BJ (cell line): Measurements from ENCODE around the gene SLC1A4. TPM values are rescaled to one million over a fixed set of nuclear protein-coding genes. Genes with fewer than 3 reads are reported as not detected.

ENCODE experiments used
- CTCF ChIA-PET: fragments of 350-600 bp; formaldehyde crosslinking; extraction: SDS; loops from one replicate; lab custom pipeline; 2021; ENCODE audit warnings: antibody characterized with exemption, inconsistent platforms; lab: Yijun Ruan, JAX
- POLR2A ChIA-PET: fragments of 300-600 bp; sonication (Branson Sonifier 250); formaldehyde crosslinking; extraction: SDS; loops from one replicate; lab custom pipeline; 2021; ENCODE audit warnings: antibody characterized with exemption; lab: Charles Lee
- DNase-seq: peaks from one replicate; pipeline ENCODE4 v3.0.0-alpha.2; 2011; ENCODE audit warnings: low read depth
- H3K27me3 ChIP-seq: 2 replicates; pipeline ENCODE4 v1.6.0; 2011; ENCODE audit warnings: low read length; ENCODE audit not compliant: control insufficient read depth, insufficient read depth
- H3K36me3 ChIP-seq: 2 replicates; pipeline ENCODE4 v1.5.1; 2011; ENCODE audit warnings: low read length; ENCODE audit not compliant: control insufficient read depth, insufficient read depth
- H3K4me3 ChIP-seq: 2 replicates; pipeline ENCODE4 v1.5.1; 2011; ENCODE audit warnings: low read depth, mild to moderate bottlenecking, control low read depth, low read length
- CTCF ChIP-seq: IDR thresholded peaks from 2 replicates; pipeline ENCODE4 v1.5.1; 2011; ENCODE audit warnings: low read depth, mild to moderate bottlenecking, control low read depth, inconsistent platforms, low read length, moderate library complexity; ENCODE audit not compliant: insufficient read depth
- polyA minus RNA-seq: library from RNA; depleted of rRNA, polyadenylated mRNA; stranded (reverse); fragments of >200 nt; gene quantifications from 2 replicates; pipeline ENCODE4 v1.2.3, GENCODE V29; 2011; rRNA and poly(A)+ RNA removed
- polyA plus RNA-seq: library from polyadenylated mRNA; depleted of rRNA; stranded (reverse); fragments of >200 nt; gene quantifications from 2 replicates; pipeline ENCODE4 v1.2.3, GENCODE V29; 2011; rRNA removed

The SLC1A4 gene
- polyA plus RNA-seq (51.0 and 80.7 TPM in 2 replicates), polyA minus RNA-seq (70.0 and 109 TPM in 2 replicates)

- ChIA-PET CTCF (interaction anchor here (0.7 to 6.4 kb wide), 8 partner anchors 8 to 72 kb away, joined by 3 to 36 read pairs (median 4); no protein-coding TSS in a partner anchor), POLR2A (interaction anchor here (1.7 kb wide), 1 partner anchor 14 kb away, joined by 10 read pairs; no protein-coding TSS in a partner anchor)
- Histone ChIP-seq H3K27me3 (peaks cover 1% of the 10 kb centered on the region; the same call in 1 of the 2 replicates), H3K36me3 (no peaks in the 10 kb centered on the region), H3K4me3 (peak within 1 kb of the TSS; percentile 73)
- TF ChIP-seq CTCF: no peak
- no peak for DNase-seq
These were observed at the start of gene SLC1A4 for GRCh38 chr2:64989126-64989981. SLC1A4 (plus strand) TSS chr2:64989399; CDS start chr2:64989644, 245 bp downstream.

DNA sequence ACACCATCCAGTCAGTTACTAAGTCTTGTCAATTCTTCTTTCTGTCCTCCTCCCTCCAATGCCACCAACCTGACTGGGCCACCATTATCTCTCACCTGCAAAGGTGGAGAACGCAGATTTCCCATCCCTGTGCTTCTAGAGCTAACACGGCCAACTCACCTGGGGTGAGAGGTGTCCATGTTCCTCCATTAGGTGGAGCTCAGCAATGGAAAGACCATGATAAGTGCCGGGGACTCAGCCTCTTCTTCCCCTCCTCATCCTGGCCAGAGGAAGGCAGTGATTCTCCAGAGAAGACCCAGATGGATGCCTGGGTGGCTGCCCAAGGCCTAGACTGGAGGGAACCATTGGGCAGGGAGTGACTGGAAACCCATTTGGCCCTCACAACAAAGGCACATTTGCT, 48.1 kb upstream of the SLC1A4 start:
- no peak for DNase-seq
- POLR2A ChIA-PET: no interaction called here
- H3K4me3 ChIP-seq: no peak overlapping the region
- TF ChIP-seq CTCF: no peak
- H3K36me3 ChIP-seq: no peaks in the 10 kb centered on the region
- CTCF ChIA-PET: interaction anchor here (0.9 kb wide), 1 partner anchor 18 kb away, joined by 3 read pairs; no protein-coding TSS in a partner anchor
- peaks cover 6% of the 10 kb centered on the region for H3K27me3 ChIP-seq

GRCh38 chr2:64941801-64942200, 47.4 kb upstream of the SLC1A4 start:
- Histone ChIP-seq H3K27me3 (peaks cover 6% of the 10 kb centered on the region), H3K36me3 (no peaks in the 10 kb centered on the region), H3K4me3 (no peak overlapping the region)
- DNase-seq: no peak
- TF ChIP-seq CTCF: no peak
- POLR2A ChIA-PET: no interaction called here
- CTCF ChIA-PET: interaction anchor here (0.9 kb wide), 1 partner anchor 18 kb away, joined by 3 read pairs; no protein-coding TSS in a partner anchor

- Histone ChIP-seq H3K36me3 (no peaks in the 10 kb centered on the region), H3K27me3 (peaks cover 6% of the 10 kb centered on the region), H3K4me3 (no peak overlapping the region)
- TF ChIP-seq CTCF: no peak
- POLR2A ChIA-PET: interaction anchor here (0.5 to 0.6 kb wide), 2 partner anchors 58 to 285 kb away, joined by 4 to 20 read pairs; partner anchors contain the start of gene ACTR2
- CTCF ChIA-PET: interaction anchor here (1.0 kb wide), 1 partner anchor 25 kb away, joined by 3 read pairs; no protein-coding TSS in a partner anchor
- no peak for DNase-seq
These were observed 46.5 kb upstream of the SLC1A4 start for GRCh38 chr2:64942693-64943092.

- Histone ChIP-seq H3K27me3 (peaks cover 6% of the 10 kb centered on the region), H3K4me3 (no peak overlapping the region), H3K36me3 (no peaks in the 10 kb centered on the region)
- CTCF ChIA-PET: interaction anchor here (1.0 kb wide), 1 partner anchor 26 kb away, joined by 3 read pairs; no protein-coding TSS in a partner anchor
- no peak for TF ChIP-seq CTCF
- DNase-seq: no peak
- POLR2A ChIA-PET: interaction anchor here (0.6 kb wide), 1 partner anchor 32 kb away, joined by 3 read pairs; no protein-coding TSS in a partner anchor
These were observed 45.6 kb upstream of the SLC1A4 start for GRCh38 chr2:64943387-64944150.
